HepG2 (cell line): ENCODE data around the gene ETF1. TPM values are rescaled to one million over a fixed set of nuclear protein-coding genes. Genes with fewer than 3 reads are reported as not detected.
A peak's percentile ranks its signal among the peaks of the same experiment; 100 is the strongest.

ENCODE experiments used
- BHLHE40 ChIP-seq: IDR thresholded peaks from 2 replicates; pipeline ENCODE4 v1.6.1; 2011; ENCODE audit warnings: low read length, improper control_type of control experiment
- CREBL2 ChIP-seq: sonication (generic); formaldehyde crosslinking; IDR thresholded peaks from 2 replicates; pipeline ENCODE4 v1.8.1; 2023; ENCODE audit warnings: missing genetic modification reagents, mild to moderate bottlenecking, borderline replicate concordance
- FIP1L1 ChIP-seq: fragments of 200-400 bp; formaldehyde crosslinking; IDR thresholded peaks from 2 replicates; pipeline ENCODE4 v1.6.1; 2018; ENCODE audit warnings: low read depth, mild to moderate bottlenecking, low read length, moderate library complexity, borderline replicate concordance; ENCODE audit not compliant: insufficient read depth
- FOSL2 ChIP-seq: sonication (generic); formaldehyde crosslinking; IDR thresholded peaks from 2 replicates; pipeline ENCODE4 v1.4.0; 2020; ENCODE audit warnings: missing genetic modification reagents
- HDAC1 ChIP-seq: sonication (generic); formaldehyde crosslinking; IDR thresholded peaks from 2 replicates; pipeline ENCODE4 v1.5.1; 2020; ENCODE audit warnings: mild to moderate bottlenecking, missing genetic modification reagents
- MAFF ChIP-seq: IDR thresholded peaks from 2 replicates; pipeline ENCODE4 v1.6.1; 2011; ENCODE audit warnings: low read depth, low read length, improper control_type of control experiment
- MTF1 ChIP-seq: sonication (generic); formaldehyde crosslinking; IDR thresholded peaks from 2 replicates; pipeline ENCODE4 v1.5.0; 2020; ENCODE audit warnings: missing genetic modification reagents
- NR2F6 ChIP-seq, 2 experiments: IDR thresholded peaks; 2 replicates each; pipeline ENCODE4 v1.6.1; 2016; ENCODE audit warnings: antibody characterized with exemption in 1 of 2, mild to moderate bottlenecking in 1 of 2
- PAWR ChIP-seq: sonication (generic); formaldehyde crosslinking; IDR thresholded peaks from 2 replicates; pipeline ENCODE4 v1.4.0; 2020; ENCODE audit warnings: missing genetic modification reagents, mild to moderate bottlenecking, borderline replicate concordance
- PHF20 ChIP-seq: sonication (generic); formaldehyde crosslinking; IDR thresholded peaks from 2 replicates; pipeline ENCODE4 v1.5.0; 2020; ENCODE audit warnings: mild to moderate bottlenecking, missing genetic modification reagents
- SMAD1 ChIP-seq: sonication (generic); formaldehyde crosslinking; IDR thresholded peaks from 2 replicates; pipeline ENCODE4 v1.4.0; 2020; ENCODE audit warnings: missing genetic modification reagents, low read depth, mild to moderate bottlenecking, borderline replicate concordance
- SP1 ChIP-seq, 2 experiments: fragments of 450-650 bp in 1 of 2; sonication (generic) in 1 of 2; formaldehyde crosslinking in 1 of 2; IDR thresholded peaks; 2 replicates each; pipeline versions ENCODE4 v1.4.0 to v1.6.1; 2016 to 2020; ENCODE audit warnings: missing genetic modification reagents in 1 of 2
- TRIM24 ChIP-seq: sonication (generic); formaldehyde crosslinking; IDR thresholded peaks from 2 replicates; pipeline ENCODE4 v1.8.0; 2022; ENCODE audit warnings: mild to moderate bottlenecking, missing genetic modification reagents
- ZBTB44 ChIP-seq: sonication (generic); formaldehyde crosslinking; IDR thresholded peaks from 2 replicates; pipeline ENCODE4 v1.4.0; 2020; ENCODE audit warnings: missing genetic modification reagents
- ZNF329 ChIP-seq: sonication (generic); formaldehyde crosslinking; IDR thresholded peaks from 2 replicates; pipeline ENCODE4 v1.9.0; 2021; ENCODE audit warnings: low read depth, mild to moderate bottlenecking, missing genetic modification reagents
- ZNF468 ChIP-seq: sonication (generic); formaldehyde crosslinking; IDR thresholded peaks from 2 replicates; pipeline ENCODE4 v1.8.0; 2022; ENCODE audit warnings: mild to moderate bottlenecking, moderate library complexity, missing genetic modification reagents
- ZNF605 ChIP-seq: sonication (generic); formaldehyde crosslinking; IDR thresholded peaks from 2 replicates; pipeline ENCODE4 v1.8.0; 2022; ENCODE audit warnings: mild to moderate bottlenecking, missing genetic modification reagents
- ZNF800 ChIP-seq: sonication (generic); formaldehyde crosslinking; IDR thresholded peaks from 2 replicates; pipeline ENCODE4 v1.4.0; 2020; ENCODE audit warnings: missing genetic modification reagents
- ZNF816 ChIP-seq: sonication (generic); formaldehyde crosslinking; IDR thresholded peaks from 2 replicates; pipeline ENCODE4 v1.8.0; 2022; ENCODE audit warnings: missing genetic modification reagents, mild to moderate bottlenecking, borderline replicate concordance
- ZNF850 ChIP-seq: sonication (generic); formaldehyde crosslinking; conservative IDR thresholded peaks from 2 replicates; pipeline ENCODE4 v1.9.0; 2021; ENCODE audit warnings: mild to moderate bottlenecking, missing genetic modification reagents
- polyA plus RNA-seq, 8 experiments: library from polyadenylated mRNA; depleted of rRNA in 3 of 8; stranded (reverse) in 7 of 8; unstranded in 1 of 8; fragments of >200 nt; fragmentation: Illumina TruSeq in 4 of 8; extraction: Trizol in 4 of 8; gene quantifications; 2 replicates each; pipeline versions ENCODE4 v1.2.1 to v1.2.3, GENCODE V29; 2011 to 2016; ENCODE audit warnings: low read depth in 4 of 8, missing spikeins in 1 of 8, mixed read lengths in 1 of 8; ENCODE audit not compliant: insufficient read depth in 1 of 8
- total RNA-seq, 5 experiments: library from RNA; depleted of rRNA; stranded (reverse); fragments of >200 nt; fragmentation: Illumina TruSeq; extraction: Trizol; gene quantifications; 2 replicates each; pipeline ENCODE4 v1.2.3, GENCODE V29; 2016; ENCODE audit warnings: low read depth in 1 of 5
- TF ChIP-seq, protein P1 (sequence below): sonication (generic); formaldehyde crosslinking; IDR thresholded peaks from 2 replicates; pipeline ENCODE4 v1.5.1; 2020; ENCODE audit warnings: mild to moderate bottlenecking, moderate library complexity, missing genetic modification reagents
- TF ChIP-seq, protein P2 (sequence below): sonication (generic); formaldehyde crosslinking; IDR thresholded peaks from 2 replicates; pipeline ENCODE4 v1.8.0; 2022; ENCODE audit warnings: missing genetic modification reagents, mild to moderate bottlenecking, inconsistent platforms, borderline replicate concordance

Gene ETF1
- total and polyA plus RNA-seq, 2 of the 13 experiments (the other 11 are each of a cell fraction or from before 2014, with no cell fraction given) = 52.1 to 184 TPM

GRCh38 chr5:138542956-138543729 lies at the start of gene ETF1 (continued):
- TF ChIP-seq ZNF816 (CRISPR knock-in tag) (peak; percentile 66; the same call in 1 of the 2 replicates), ZNF800 (CRISPR knock-in tag) (0 out of 2 replicates have a peak, but pooled peaks have one; percentile 28), BHLHE40 (peak; percentile 52; the same call in 1 of the 2 replicates), CREBL2 (CRISPR knock-in tag) (no peak), TRIM24 (CRISPR knock-in tag) (no peak), SMAD1 (peak; percentile 95), FIP1L1 (0 out of 2 replicates have a peak, but pooled peaks have one; percentile 41), MAFF (no peak), ZBTB44 (CRISPR knock-in tag) (0 out of 2 replicates have a peak, but pooled peaks have one; percentile 28), ZNF850 (CRISPR knock-in tag) (no peak), ZNF605 (peak; percentile 81), FOSL2 (peak; percentile 56), HDAC1 (peak; percentile 90), NR2F6 (IDR thresholded peaks at IDR 0.05) (no peak), NR2F6 (CRISPR knock-in tag; IDR thresholded peaks at IDR 0.05) (0 out of 2 replicates have a peak, but pooled peaks have one; percentile 6), ZNF329 (CRISPR knock-in tag) (peak; percentile 20; the same call in 1 of the 2 replicates), SP1 (IDR thresholded peaks at IDR 0.05) (no peak), SP1 (CRISPR knock-in tag; IDR thresholded peaks at IDR 0.05) (peak; percentile 62), ZNF468 (CRISPR knock-in tag) (no peak), PAWR (CRISPR knock-in tag) (0 out of 2 replicates have a peak, but pooled peaks have one; percentile 31), MTF1 (no peak), PHF20 (CRISPR knock-in tag) (peak; percentile 83)
- TF ChIP-seq, protein P1, sequence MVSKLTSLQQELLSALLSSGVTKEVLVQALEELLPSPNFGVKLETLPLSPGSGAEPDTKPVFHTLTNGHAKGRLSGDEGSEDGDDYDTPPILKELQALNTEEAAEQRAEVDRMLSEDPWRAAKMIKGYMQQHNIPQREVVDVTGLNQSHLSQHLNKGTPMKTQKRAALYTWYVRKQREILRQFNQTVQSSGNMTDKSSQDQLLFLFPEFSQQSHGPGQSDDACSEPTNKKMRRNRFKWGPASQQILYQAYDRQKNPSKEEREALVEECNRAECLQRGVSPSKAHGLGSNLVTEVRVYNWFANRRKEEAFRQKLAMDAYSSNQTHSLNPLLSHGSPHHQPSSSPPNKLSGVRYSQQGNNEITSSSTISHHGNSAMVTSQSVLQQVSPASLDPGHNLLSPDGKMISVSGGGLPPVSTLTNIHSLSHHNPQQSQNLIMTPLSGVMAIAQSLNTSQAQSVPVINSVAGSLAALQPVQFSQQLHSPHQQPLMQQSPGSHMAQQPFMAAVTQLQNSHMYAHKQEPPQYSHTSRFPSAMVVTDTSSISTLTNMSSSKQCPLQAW (CRISPR knock-in tag) = peak; percentile 70
- TF ChIP-seq, protein P2, sequence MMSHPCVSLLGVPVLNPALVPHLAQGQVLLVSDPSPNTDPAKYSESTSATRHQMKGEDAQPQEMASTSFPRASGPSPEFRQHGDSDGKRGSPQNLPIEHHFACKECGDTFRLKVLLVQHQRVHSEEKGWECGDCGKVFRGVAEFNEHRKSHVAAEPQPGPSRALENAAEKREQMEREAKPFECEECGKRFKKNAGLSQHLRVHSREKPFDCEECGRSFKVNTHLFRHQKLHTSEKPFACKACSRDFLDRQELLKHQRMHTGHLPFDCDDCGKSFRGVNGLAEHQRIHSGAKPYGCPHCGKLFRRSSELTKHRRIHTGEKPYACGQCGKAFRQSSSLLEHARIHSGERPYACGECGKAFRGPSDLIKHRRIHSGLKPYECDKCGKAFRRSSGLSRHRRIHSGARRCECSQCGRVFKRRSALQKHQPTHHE (CRISPR knock-in tag) = no peak
